ENCODE results near the gene SERGEF. TPM values are rescaled to one million over a fixed set of nuclear protein-coding genes. Genes with fewer than 3 reads are reported as not detected.

SERGEF gene
- total RNA-seq, 2 donors from 2014 or later: 26.7 to 42.1 TPM

DNA sequence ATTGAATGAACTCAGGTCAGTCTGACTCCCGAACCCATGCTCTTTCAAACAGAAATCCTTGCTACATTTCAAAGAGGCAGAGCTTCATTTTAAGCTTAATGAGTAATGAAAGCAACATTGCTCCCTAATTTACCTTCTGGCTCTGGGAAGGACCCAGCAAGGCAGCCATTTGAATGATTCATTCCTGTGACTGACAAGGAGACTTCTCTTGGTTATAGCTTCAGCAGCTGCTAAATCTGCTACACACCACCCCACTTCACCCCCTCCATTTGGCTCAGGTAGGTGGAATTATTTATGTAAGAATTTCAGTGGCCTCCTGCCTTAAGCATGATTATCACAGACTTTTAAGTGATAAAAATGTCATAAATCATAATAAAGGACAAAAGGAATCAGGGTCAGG is 160.6 kb downstream of the SERGEF start:
- TF ChIP-seq CTCF (conservative IDR thresholded peaks at IDR 0.05): no peak
- H3K9me3 ChIP-seq (ENCODE audit: control insufficient read depth, low read length): no peaks in the 10 kb centered on the region
- H3K4me1 ChIP-seq (ENCODE audit: control insufficient read depth, insufficient read depth, low read length): no peaks in the 10 kb centered on the region
- H3K9ac ChIP-seq (ENCODE audit: extremely low read depth, low read length, poor library complexity, severe bottlenecking): no peak overlapping the region
- 96 to 100% methylated on average over 1 of the region's 1 CpG for WGBS, 2 experiments (ENCODE audit: insufficient coverage in 1 of 2, insufficient read length in 1 of 2)
- H3K27ac Mint-ChIP-seq: no peak overlapping the region
- H3K4me1 Mint-ChIP-seq: no peaks in the 10 kb centered on the region
- H3K36me3 Mint-ChIP-seq (ENCODE audit: low read depth): no peaks in the 10 kb centered on the region
- no peak overlapping the region for H3K4me3 Mint-ChIP-seq
- H3K27me3 Mint-ChIP-seq (ENCODE audit: insufficient read depth): no peaks in the 10 kb centered on the region
- no peak overlapping the region for H3K27ac ChIP-seq (ENCODE audit: low read depth, low read length)
- H3K9me3 Mint-ChIP-seq: no peaks in the 10 kb centered on the region
- no peak for DNase-seq
- no peaks in the 10 kb centered on the region for H3K27me3 ChIP-seq (ENCODE audit: control insufficient read depth, insufficient read depth, low read length, poor library complexity, severe bottlenecking)
- no peaks in the 10 kb centered on the region for H3K36me3 ChIP-seq (ENCODE audit: control insufficient read depth, insufficient read depth, low read length)
- no peak overlapping the region for H3K4me3 ChIP-seq (ENCODE audit: low read length)

DNA sequence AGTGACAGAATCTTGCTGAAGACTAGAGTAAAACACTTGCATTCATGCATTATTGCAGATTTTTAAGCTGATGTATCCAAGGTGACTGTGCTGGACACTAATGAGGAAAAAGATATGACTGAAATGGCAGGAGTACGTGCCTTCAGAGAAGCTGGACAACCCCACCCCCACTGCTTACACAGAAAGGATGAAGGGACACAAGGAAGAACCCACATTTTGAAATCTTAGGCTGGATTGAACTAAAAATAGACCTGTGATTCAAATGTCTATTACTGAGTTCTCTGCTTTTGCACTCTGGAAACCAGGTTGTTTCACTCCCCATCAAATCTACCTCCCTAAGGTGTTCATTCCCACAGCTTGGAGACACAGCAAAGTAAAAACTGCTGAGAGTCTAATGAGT is 161.2 kb downstream of the SERGEF start:
- Histone ChIP-seq H3K9ac (ENCODE audit: extremely low read depth, low read length, poor library complexity, severe bottlenecking) (no peak overlapping the region), H3K9me3 (ENCODE audit: control insufficient read depth, low read length) (no peaks in the 10 kb centered on the region), H3K27ac (ENCODE audit: low read depth, low read length) (no peak overlapping the region), H3K36me3 (ENCODE audit: control insufficient read depth, insufficient read depth, low read length) (no peaks in the 10 kb centered on the region), H3K4me1 (ENCODE audit: control insufficient read depth, insufficient read depth, low read length) (no peaks in the 10 kb centered on the region), H3K4me3 (ENCODE audit: low read length) (no peak overlapping the region), H3K27me3 (ENCODE audit: control insufficient read depth, insufficient read depth, low read length, poor library complexity, severe bottlenecking) (no peaks in the 10 kb centered on the region)
- no peak for DNase-seq
- H3K27me3 Mint-ChIP-seq (ENCODE audit: insufficient read depth): no peaks in the 10 kb centered on the region
- H3K36me3 Mint-ChIP-seq (ENCODE audit: low read depth): no peaks in the 10 kb centered on the region
- TF ChIP-seq CTCF (conservative IDR thresholded peaks at IDR 0.05): no peak
- 100% methylated on average over 1 of the region's 1 CpG for WGBS, 2 experiments (ENCODE audit: insufficient coverage in 1 of 2, insufficient read length in 1 of 2)
- H3K9me3 Mint-ChIP-seq: no peaks in the 10 kb centered on the region
- no peaks in the 10 kb centered on the region for H3K4me1 Mint-ChIP-seq
- no peak overlapping the region for H3K27ac Mint-ChIP-seq
- H3K4me3 Mint-ChIP-seq: no peak overlapping the region

DNA sequence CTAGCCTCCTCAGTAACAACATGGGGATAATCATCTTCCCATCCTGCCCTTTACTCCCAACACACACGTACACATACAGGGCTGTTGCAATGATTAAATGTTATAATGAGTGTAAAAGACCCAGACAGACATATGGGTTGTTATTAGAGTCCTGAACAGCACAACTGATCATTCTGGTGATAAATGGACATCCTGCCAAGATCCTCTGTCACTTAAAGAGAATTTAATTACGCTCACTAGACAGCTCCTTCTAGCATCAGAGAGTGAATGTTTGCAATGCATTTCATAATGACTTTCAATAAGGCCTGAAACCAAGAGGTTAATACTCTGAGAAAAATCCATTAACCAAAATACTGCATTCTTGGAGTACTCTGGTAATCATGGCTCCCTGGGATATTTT is 162.5 kb downstream of the SERGEF start:
- Mint-ChIP-seq H3K4me3 (no peak overlapping the region), H3K27me3 (ENCODE audit: insufficient read depth) (no peaks in the 10 kb centered on the region), H3K36me3 (ENCODE audit: low read depth) (no peaks in the 10 kb centered on the region), H3K4me1 (no peaks in the 10 kb centered on the region), H3K9me3 (no peaks in the 10 kb centered on the region), H3K27ac (no peak overlapping the region)
- H3K27ac ChIP-seq (ENCODE audit: low read depth, low read length): no peak overlapping the region
- H3K9me3 ChIP-seq (ENCODE audit: control insufficient read depth, low read length): no peaks in the 10 kb centered on the region
- TF ChIP-seq CTCF (conservative IDR thresholded peaks at IDR 0.05): no peak
- H3K9ac ChIP-seq (ENCODE audit: extremely low read depth, low read length, poor library complexity, severe bottlenecking): no peak overlapping the region
- no peaks in the 10 kb centered on the region for H3K36me3 ChIP-seq (ENCODE audit: control insufficient read depth, insufficient read depth, low read length)
- H3K4me1 ChIP-seq (ENCODE audit: control insufficient read depth, insufficient read depth, low read length): no peaks in the 10 kb centered on the region
- no peaks in the 10 kb centered on the region for H3K27me3 ChIP-seq (ENCODE audit: control insufficient read depth, insufficient read depth, low read length, poor library complexity, severe bottlenecking)
- DNase-seq: no peak
- H3K4me3 ChIP-seq (ENCODE audit: low read length): no peak overlapping the region
- WGBS, 2 experiments (ENCODE audit: insufficient coverage in 1 of 2, insufficient read length in 1 of 2): 95 to 100% methylated on average over 1 of the region's 2 CpGs
